KMS-11 (cell line): ENCODE results near the gene MGME1.

Experiments used
- H2AFZ ChIP-seq: fragments of 200-600 bp; sonication (generic); 2 replicates; pipeline ENCODE4 v1.6.1; 2016; ENCODE audit warnings: antibody characterized with exemption, mixed run types, low read depth
- H3K27ac ChIP-seq: fragments of 200-600 bp; sonication (generic); 2 replicates; pipeline ENCODE4 v1.6.1; 2016; ENCODE audit warnings: mild to moderate bottlenecking, mixed run types
- H3K27me3 ChIP-seq: fragments of 200-600 bp; sonication (generic); 2 replicates; pipeline ENCODE4 v1.6.1; 2017; ENCODE audit warnings: mild to moderate bottlenecking, low read depth, mixed run types, moderate library complexity; ENCODE audit not compliant: insufficient read depth
- H3K36me3 ChIP-seq: fragments of 200-600 bp; sonication (generic); 2 replicates; pipeline ENCODE4 v1.6.1; 2017; ENCODE audit warnings: mild to moderate bottlenecking, mixed run types; ENCODE audit not compliant: insufficient read depth
- H3K4me1 ChIP-seq: fragments of 200-600 bp; sonication (generic); 2 replicates; pipeline ENCODE4 v1.6.1; 2016; ENCODE audit warnings: mild to moderate bottlenecking, low read depth, mixed run types; ENCODE audit not compliant: poor library complexity, severe bottlenecking
- H3K4me2 ChIP-seq: fragments of 200-600 bp; sonication (generic); 2 replicates; pipeline ENCODE4 v1.7.0; 2016; ENCODE audit warnings: mild to moderate bottlenecking, mixed run types
- H3K4me3 ChIP-seq: fragments of 200-600 bp; sonication (generic); IDR thresholded peaks from 2 replicates; pipeline ENCODE4 v1.6.1; 2017; ENCODE audit warnings: low read depth, low read length, mixed read lengths; ENCODE audit not compliant: insufficient read depth
- H3K79me2 ChIP-seq: fragments of 200-600 bp; sonication (generic); 2 replicates; pipeline ENCODE4 v1.6.1; 2016; ENCODE audit warnings: low read depth, mixed run types; ENCODE audit not compliant: insufficient read depth
- H3K9ac ChIP-seq: fragments of 200-600 bp; sonication (generic); 2 replicates; pipeline ENCODE4 v1.6.1; 2016; ENCODE audit warnings: mild to moderate bottlenecking, mixed run types
- H4K20me1 ChIP-seq: fragments of 200-600 bp; sonication (generic); 2 replicates; pipeline ENCODE4 v1.6.1; 2016; ENCODE audit warnings: mild to moderate bottlenecking, mixed run types; ENCODE audit not compliant: insufficient read depth
- CTCF ChIP-seq: fragments of 200-600 bp; sonication (generic); conservative IDR thresholded peaks from 2 replicates; pipeline ENCODE4 v1.6.1; 2017; ENCODE audit warnings: low read depth, mild to moderate bottlenecking, antibody characterized with exemption, low read length, moderate library complexity, mixed read lengths

The MGME1 gene

GRCh38 chr20:17925940-17926300 lies 42.9 kb upstream of the MGME1 start:
- Histone ChIP-seq H3K27ac (no peak overlapping the region), H3K4me1 (no peaks in the 10 kb centered on the region), H3K9ac (no peak overlapping the region), H4K20me1 (no peaks in the 10 kb centered on the region), H3K27me3 (no peaks in the 10 kb centered on the region), H3K4me2 (no peak overlapping the region), H3K4me3 (no peak overlapping the region), H3K79me2 (no peaks in the 10 kb centered on the region), H2AFZ (no peak overlapping the region), H3K36me3 (no peaks in the 10 kb centered on the region)
- TF ChIP-seq CTCF = no peak

GRCh38 chr20:17928211-17928611 lies 40.6 kb upstream of the MGME1 start:
- H3K79me2 ChIP-seq = no peaks in the 10 kb centered on the region
- TF ChIP-seq CTCF = no peak
- no peak overlapping the region for H2AFZ ChIP-seq
- no peak overlapping the region for H3K4me3 ChIP-seq
- no peaks in the 10 kb centered on the region for H3K4me1 ChIP-seq
- no peak overlapping the region for H3K4me2 ChIP-seq
- no peak overlapping the region for H3K9ac ChIP-seq
- H3K27me3 ChIP-seq = no peaks in the 10 kb centered on the region
- H4K20me1 ChIP-seq = no peaks in the 10 kb centered on the region
- no peaks in the 10 kb centered on the region for H3K36me3 ChIP-seq
- H3K27ac ChIP-seq = no peak overlapping the region

- TF ChIP-seq CTCF = no peak
- no peaks in the 10 kb centered on the region for H4K20me1 ChIP-seq
- H3K79me2 ChIP-seq = no peaks in the 10 kb centered on the region
- H3K27me3 ChIP-seq = no peaks in the 10 kb centered on the region
- H3K4me2 ChIP-seq = no peak overlapping the region
- no peaks in the 10 kb centered on the region for H3K36me3 ChIP-seq
- H3K4me3 ChIP-seq = no peak overlapping the region
- H3K4me1 ChIP-seq = no peaks in the 10 kb centered on the region
- H3K9ac ChIP-seq = no peak overlapping the region
- no peak overlapping the region for H3K27ac ChIP-seq
- no peak overlapping the region for H2AFZ ChIP-seq
Measured at GRCh38 chr20:17928633-17929311, 40.0 kb upstream of the MGME1 start.

GRCh38 chr20:17931513-17931912 lies 37.3 kb upstream of the MGME1 start:
- Histone ChIP-seq H3K27ac (no peak overlapping the region), H2AFZ (no peak overlapping the region), H3K9ac (no peak overlapping the region), H3K4me1 (no peaks in the 10 kb centered on the region), H3K36me3 (no peaks in the 10 kb centered on the region), H3K27me3 (no peaks in the 10 kb centered on the region), H3K4me3 (no peak overlapping the region), H3K4me2 (no peak overlapping the region), H3K79me2 (no peaks in the 10 kb centered on the region), H4K20me1 (no peaks in the 10 kb centered on the region)
- TF ChIP-seq CTCF = no peak
